SKM-1 treated with dmso at 0.1 percent for 144 hours (cell line): ENCODE data around the gene RETNLB.

Source experiments
- DNase-seq: peaks from one replicate; lab custom pipeline; 2025; ENCODE audit not compliant: unreplicated experiment; lab: John Stamatoyannopoulos, UW

RETNLB gene

GRCh38 chr3:108757404-108757982 is at the start of gene RETNLB:
TSS of gene RETNLB (minus strand) at chr3:108757410. CDS start at chr3:108757185, 225 bp downstream.
- no peak for DNase-seq

GRCh38 chr3:108806316-108806715 is 49.1 kb upstream of the RETNLB start:
- no peak for DNase-seq

GRCh38 chr3:108804966-108805365 is 47.8 kb upstream of the RETNLB start:
- no peak for DNase-seq

- no peak for DNase-seq
Measured at GRCh38 chr3:108804437-108804836, 47.2 kb upstream of the RETNLB start.

GRCh38 chr3:108791473-108791872 is 34.3 kb upstream of the RETNLB start:
- no peak for DNase-seq

- DNase-seq: no peak
Measured at GRCh38 chr3:108780235-108780634, 23.0 kb upstream of the RETNLB start.

- no peak for DNase-seq
Measured at GRCh38 chr3:108779496-108779895, 22.3 kb upstream of the RETNLB start.

- no peak for DNase-seq
Measured at GRCh38 chr3:108775649-108776048, 18.4 kb upstream of the RETNLB start.

- DNase-seq: no peak
Measured at GRCh38 chr3:108767253-108767652, 10.0 kb upstream of the RETNLB start.

- no peak for DNase-seq
Measured at GRCh38 chr3:108755686-108756085, 1.5 kb downstream of the RETNLB start.

GRCh38 chr3:108744762-108745161 is 12.4 kb downstream of the RETNLB start:
- DNase-seq: no peak

- DNase-seq: no peak
Measured at GRCh38 chr3:108742929-108743328, 14.3 kb downstream of the RETNLB start.

GRCh38 chr3:108736821-108737220 is 20.4 kb downstream of the RETNLB start:
- DNase-seq: no peak

- DNase-seq: no peak
Measured at GRCh38 chr3:108728934-108729333, 28.3 kb downstream of the RETNLB start.

- DNase-seq: no peak
Measured at GRCh38 chr3:108728105-108728504, 29.1 kb downstream of the RETNLB start.

- no peak for DNase-seq
Measured at GRCh38 chr3:108724101-108724500, 33.1 kb downstream of the RETNLB start.

- DNase-seq: no peak
Measured at GRCh38 chr3:108722724-108723123, 34.5 kb downstream of the RETNLB start.

- no peak for DNase-seq
Measured at GRCh38 chr3:108719178-108719806, 37.9 kb downstream of the RETNLB start.

GRCh38 chr3:108718454-108718853 is 38.8 kb downstream of the RETNLB start:
- no peak for DNase-seq

- no peak for DNase-seq
Measured at GRCh38 chr3:108713816-108714215, 43.4 kb downstream of the RETNLB start.

- DNase-seq: no peak
Measured at GRCh38 chr3:108713009-108713516, 44.1 kb downstream of the RETNLB start.
